Stimulated activated CD4-positive, alpha-beta T cell treated with anti-CD3 and anti-CD28 coated beads, TNF-alpha, amount 100 ng/mL, for 1 hour (primary cell): Measurements from ENCODE around the gene PSTPIP1.
A peak's percentile ranks its signal among the peaks of the same experiment; 100 is the strongest.
"Not testable (repeated sequence)": the region's sequence is repeated elsewhere in the genome, so short reads cannot be mapped to it uniquely, and the experiment has no call there.

Experiments
- DNase-seq, 3 donors: peaks; one replicate each; pipeline ENCODE4 v3.0.0-alpha.2; 2020; ENCODE audit warnings: low read depth in 3 of 3, low spot score in 1 of 3

The PSTPIP1 gene

GRCh38 chr15:76994971-76995945 is at the start of gene PSTPIP1:
PSTPIP1 (plus strand) TSS chr15:76995126; CDS start chr15:76995574, 448 bp downstream.
- peak; percentile 40 to 51 (median 49) for DNase-seq

GRCh38 chr15:76945494-76946093 is 49.3 kb upstream of the PSTPIP1 start:
- no peak for DNase-seq

GRCh38 chr15:76947454-76947853 is 47.5 kb upstream of the PSTPIP1 start:
- DNase-seq = no peak

GRCh38 chr15:76951220-76951619 is 43.7 kb upstream of the PSTPIP1 start:
- DNase-seq = no peak

GRCh38 chr15:76953913-76954312 is 41.0 kb upstream of the PSTPIP1 start:
- DNase-seq = no peak

- no peak for DNase-seq
Observed at GRCh38 chr15:76954744-76955143, 40.2 kb upstream of the PSTPIP1 start.

GRCh38 chr15:76961268-76962011 is 33.5 kb upstream of the PSTPIP1 start:
- no peak for DNase-seq

GRCh38 chr15:76962337-76963013 is 32.5 kb upstream of the PSTPIP1 start:
- DNase-seq = no peak

GRCh38 chr15:76963596-76963995 is 31.3 kb upstream of the PSTPIP1 start:
- no peak for DNase-seq

- DNase-seq = no peak
Observed at GRCh38 chr15:76964157-76964556, 30.8 kb upstream of the PSTPIP1 start.

- DNase-seq = not testable (repeated sequence)
Observed at GRCh38 chr15:76966051-76966450, 28.9 kb upstream of the PSTPIP1 start.

- no peak for DNase-seq
Observed at GRCh38 chr15:76967067-76967466, 27.9 kb upstream of the PSTPIP1 start.

GRCh38 chr15:76968306-76968705 is 26.6 kb upstream of the PSTPIP1 start:
- no peak for DNase-seq

- DNase-seq = no peak
Observed at GRCh38 chr15:76972389-76973361, 22.3 kb upstream of the PSTPIP1 start.

- DNase-seq = peak in 2 of 3 donors; percentile 40 to 55
Observed at GRCh38 chr15:76973362-76973743, 21.6 kb upstream of the PSTPIP1 start.

- no peak for DNase-seq
Observed at GRCh38 chr15:76973906-76974305, 21.0 kb upstream of the PSTPIP1 start.

- no peak for DNase-seq
Observed at GRCh38 chr15:76974456-76975036, 20.4 kb upstream of the PSTPIP1 start.

- DNase-seq = no peak
Observed at GRCh38 chr15:76976141-76976540, 18.8 kb upstream of the PSTPIP1 start.

- no peak for DNase-seq
Observed at GRCh38 chr15:76976572-76977270, 18.2 kb upstream of the PSTPIP1 start.
